Measurements from ENCODE around the gene LIAS. TPM values are rescaled to one million over a fixed set of nuclear protein-coding genes. Genes with fewer than 3 reads are reported as not detected.

Gene LIAS
- polyA plus RNA-seq, 1 donor (not counting 4 experiments of a cell fraction or from before 2014, with no cell fraction given) = 20.6 TPM

GRCh38 chr4:39442998-39443397, 15.9 kb upstream of the LIAS start:
- Histone ChIP-seq H3K4me2 (ENCODE audit: control insufficient read depth, extremely low read depth, insufficient read depth, low read depth, low read length) (no peak overlapping the region), H3K9me3 (ENCODE audit: control insufficient read depth, low read depth, low read length) (no peaks in the 10 kb centered on the region), H3K9me1 (ENCODE audit: control insufficient read depth, extremely low read depth, insufficient read depth, low read length) (no peaks in the 10 kb centered on the region), H3K36me3 (ENCODE audit: control insufficient read depth in 2 of 2, extremely low read depth in 1 of 2, insufficient read depth in 2 of 2, low read length in 2 of 2) (no peaks in the 10 kb centered on the region), H3K27me3 (ENCODE audit: control insufficient read depth, extremely low read depth, insufficient read depth, low read length) (no peaks in the 10 kb centered on the region), H4K20me1 (ENCODE audit: control insufficient read depth, extremely low read depth, insufficient read depth, low read length) (no peaks in the 10 kb centered on the region), H3K4me1 (ENCODE audit: control insufficient read depth, extremely low read depth, insufficient read depth, low read length) (peaks cover 8% of the 10 kb centered on the region), H3K9ac (ENCODE audit: control insufficient read depth, extremely low read depth, insufficient read depth, low read length) (no peak overlapping the region), H2AFZ (ENCODE audit: control insufficient read depth, low read length) (no peak overlapping the region), H3K79me2 (ENCODE audit: control insufficient read depth, insufficient read depth, low read length) (no peaks in the 10 kb centered on the region), H3K4me3 (ENCODE audit: control insufficient read depth in 2 of 3, extremely low read depth in 1 of 3, insufficient read depth in 2 of 3, low read depth in 1 of 3, low read length in 3 of 3) (no peak overlapping the region), H3K27ac (ENCODE audit: control insufficient read depth, insufficient read depth, low read length) (no peak overlapping the region)
- FAIRE-seq (no peak), DNase-seq (ENCODE audit: low read depth, low spot score) (no peak)
- TF ChIP-seq EZH2 (IDR thresholded peaks at IDR 0.05; ENCODE audit: low read length) (no peak), CTCF (optimal IDR thresholded peaks at IDR 0.05 in 1 of 3, IDR thresholded peaks at IDR 0.05 in 1 of 3, conservative IDR thresholded peaks at IDR 0.05 in 1 of 3; ENCODE audit: extremely low read depth in 1 of 3, insufficient read depth in 2 of 3, low read length in 3 of 3) (no peak)
- dilution Hi-C loops (cut with MboI; ENCODE audit: extremely low pct_ligation_motif_present, low sequenced_read_pairs) = no loop called here

GRCh38 chr4:39446483-39446841, 12.4 kb upstream of the LIAS start:
- H3K36me3 ChIP-seq (ENCODE audit: control insufficient read depth in 2 of 2, extremely low read depth in 1 of 2, insufficient read depth in 2 of 2, low read length in 2 of 2) = peaks cover 1 to 11% of the 10 kb centered on the region in 2 experiments
- peaks cover 8% of the 10 kb centered on the region for H3K4me1 ChIP-seq (ENCODE audit: control insufficient read depth, extremely low read depth, insufficient read depth, low read length)
- no peaks in the 10 kb centered on the region for H3K79me2 ChIP-seq (ENCODE audit: control insufficient read depth, insufficient read depth, low read length)
- dilution Hi-C loops (cut with MboI; ENCODE audit: extremely low pct_ligation_motif_present, low sequenced_read_pairs) = no loop called here
- FAIRE-seq (no peak), DNase-seq (ENCODE audit: low read depth, low spot score) (no peak)
- H3K9me1 ChIP-seq (ENCODE audit: control insufficient read depth, extremely low read depth, insufficient read depth, low read length) = no peaks in the 10 kb centered on the region
- H3K27ac ChIP-seq (ENCODE audit: control insufficient read depth, insufficient read depth, low read length) = no peak overlapping the region
- H3K9ac ChIP-seq (ENCODE audit: control insufficient read depth, extremely low read depth, insufficient read depth, low read length) = peak overlapping the region; percentile 18
- TF ChIP-seq CTCF (optimal IDR thresholded peaks at IDR 0.05 in 1 of 3, IDR thresholded peaks at IDR 0.05 in 1 of 3, conservative IDR thresholded peaks at IDR 0.05 in 1 of 3; ENCODE audit: extremely low read depth in 1 of 3, insufficient read depth in 2 of 3, low read length in 3 of 3) (no peak), EZH2 (IDR thresholded peaks at IDR 0.05; ENCODE audit: low read length) (no peak)
- H3K9me3 ChIP-seq (ENCODE audit: control insufficient read depth, low read depth, low read length) = no peaks in the 10 kb centered on the region
- H3K4me2 ChIP-seq (ENCODE audit: control insufficient read depth, extremely low read depth, insufficient read depth, low read depth, low read length) = peak overlapping the region; percentile 84
- H3K27me3 ChIP-seq (ENCODE audit: control insufficient read depth, extremely low read depth, insufficient read depth, low read length) = no peaks in the 10 kb centered on the region
- H2AFZ ChIP-seq (ENCODE audit: control insufficient read depth, low read length) = peak overlapping the region; percentile 83
- H3K4me3 ChIP-seq (ENCODE audit: control insufficient read depth in 2 of 3, extremely low read depth in 1 of 3, insufficient read depth in 2 of 3, low read depth in 1 of 3, low read length in 3 of 3) = peak overlapping the region in 1 of 3 experiments; percentile 62
- peaks cover 2% of the 10 kb centered on the region for H4K20me1 ChIP-seq (ENCODE audit: control insufficient read depth, extremely low read depth, insufficient read depth, low read length)
